ENCODE results near the gene PCNX3. TPM values are rescaled to one million over a fixed set of nuclear protein-coding genes. Genes with fewer than 3 reads are reported as not detected.
"Not testable (repeated sequence)": the region's sequence is repeated elsewhere in the genome, so short reads cannot be mapped to it uniquely, and the experiment has no call there.

Gene PCNX3
- polyA plus RNA-seq, 1 donor from 2014 or later, result 7.8 TPM

GRCh38 chr11:65683480-65683879 lies 67.9 kb downstream of the PCNX3 start:
- H3K27me3 ChIP-seq (ENCODE audit: insufficient read depth, low read depth, low read length); H3F3A ChIP-seq (ENCODE audit: insufficient read depth, low read length, poor library complexity, severe bottlenecking); H3K9ac ChIP-seq (ENCODE audit: low read length); H3K9me3 ChIP-seq (ENCODE audit: low read length); H2AFZ ChIP-seq (ENCODE audit: low read depth, low read length); H4K20me1 ChIP-seq (ENCODE audit: insufficient read depth); H3K9me2 ChIP-seq (ENCODE audit: insufficient read depth, low read length); H3K36me3 ChIP-seq (ENCODE audit: insufficient read depth, low read length); H3K79me2 ChIP-seq (replicated peaks; ENCODE audit: insufficient read depth, low read length); H3K27ac ChIP-seq (ENCODE audit: low read length); H3K4me3 ChIP-seq (ENCODE audit: low read length); H3K4me2 ChIP-seq (ENCODE audit: low read length): not testable (repeated sequence)

DNA sequence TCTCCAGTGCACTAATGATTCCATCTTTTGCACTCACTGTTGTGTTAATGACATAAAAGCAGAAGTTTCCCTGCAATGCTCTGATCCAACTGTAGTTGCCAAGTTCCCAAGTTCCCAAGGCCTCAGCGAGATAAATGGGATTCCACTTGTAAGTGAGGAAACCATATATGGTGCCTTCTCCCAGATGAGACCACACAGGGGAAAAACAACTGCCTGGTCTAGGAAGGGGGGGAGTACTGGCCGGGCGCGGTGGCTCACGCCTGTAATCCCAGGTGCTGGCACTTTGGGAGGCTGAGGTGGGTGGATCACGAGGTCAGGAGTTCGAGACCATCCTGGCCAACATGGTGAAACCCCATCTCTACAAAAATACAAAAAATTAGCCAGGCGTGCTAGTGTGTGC lies 70.4 kb downstream of the PCNX3 start:
- H3K4me2 ChIP-seq (ENCODE audit: low read length), result no peak overlapping the region
- H3K9ac ChIP-seq (ENCODE audit: low read length), result no peak overlapping the region
- H4K20me1 ChIP-seq (ENCODE audit: insufficient read depth), result no peaks in the 10 kb centered on the region
- no peak overlapping the region for H3K27ac ChIP-seq (ENCODE audit: low read length)
- H2AFZ ChIP-seq (ENCODE audit: low read depth, low read length), result no peak overlapping the region
- no peaks in the 10 kb centered on the region for H3K9me3 ChIP-seq (ENCODE audit: low read length)
- no peaks in the 10 kb centered on the region for H3K27me3 ChIP-seq (ENCODE audit: insufficient read depth, low read depth, low read length)
- no peaks in the 10 kb centered on the region for H3K36me3 ChIP-seq (ENCODE audit: insufficient read depth, low read length)
- H3K9me2 ChIP-seq (ENCODE audit: insufficient read depth, low read length), result no peaks in the 10 kb centered on the region
- no peaks in the 10 kb centered on the region for H3F3A ChIP-seq (ENCODE audit: insufficient read depth, low read length, poor library complexity, severe bottlenecking)
- H3K4me3 ChIP-seq (ENCODE audit: low read length), result no peak overlapping the region
- TF ChIP-seq EP300 (conservative IDR thresholded peaks at IDR 0.05; ENCODE audit: poor library complexity, severe bottlenecking) (no peak), RAD21 (conservative IDR thresholded peaks at IDR 0.05) (no peak), POLR2AphosphoS5 (IDR thresholded peaks at IDR 0.05) (no peak), TAF1 (IDR thresholded peaks at IDR 0.05; ENCODE audit: low read depth) (no peak), EZH2 (IDR thresholded peaks at IDR 0.05; ENCODE audit: borderline replicate concordance, insufficient read depth, low read length, poor library complexity, severe bottlenecking) (no peak), MXI1 (conservative IDR thresholded peaks at IDR 0.05; ENCODE audit: poor library complexity, severe bottlenecking) (no peak), SMC3 (conservative IDR thresholded peaks at IDR 0.05; ENCODE audit: poor library complexity) (no peak)
- TF ChIP-seq, protein P1, sequence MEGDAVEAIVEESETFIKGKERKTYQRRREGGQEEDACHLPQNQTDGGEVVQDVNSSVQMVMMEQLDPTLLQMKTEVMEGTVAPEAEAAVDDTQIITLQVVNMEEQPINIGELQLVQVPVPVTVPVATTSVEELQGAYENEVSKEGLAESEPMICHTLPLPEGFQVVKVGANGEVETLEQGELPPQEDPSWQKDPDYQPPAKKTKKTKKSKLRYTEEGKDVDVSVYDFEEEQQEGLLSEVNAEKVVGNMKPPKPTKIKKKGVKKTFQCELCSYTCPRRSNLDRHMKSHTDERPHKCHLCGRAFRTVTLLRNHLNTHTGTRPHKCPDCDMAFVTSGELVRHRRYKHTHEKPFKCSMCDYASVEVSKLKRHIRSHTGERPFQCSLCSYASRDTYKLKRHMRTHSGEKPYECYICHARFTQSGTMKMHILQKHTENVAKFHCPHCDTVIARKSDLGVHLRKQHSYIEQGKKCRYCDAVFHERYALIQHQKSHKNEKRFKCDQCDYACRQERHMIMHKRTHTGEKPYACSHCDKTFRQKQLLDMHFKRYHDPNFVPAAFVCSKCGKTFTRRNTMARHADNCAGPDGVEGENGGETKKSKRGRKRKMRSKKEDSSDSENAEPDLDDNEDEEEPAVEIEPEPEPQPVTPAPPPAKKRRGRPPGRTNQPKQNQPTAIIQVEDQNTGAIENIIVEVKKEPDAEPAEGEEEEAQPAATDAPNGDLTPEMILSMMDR (IDR thresholded peaks at IDR 0.05; ENCODE audit: poor library complexity, severe bottlenecking), result no peak
- TF ChIP-seq, protein P2, sequence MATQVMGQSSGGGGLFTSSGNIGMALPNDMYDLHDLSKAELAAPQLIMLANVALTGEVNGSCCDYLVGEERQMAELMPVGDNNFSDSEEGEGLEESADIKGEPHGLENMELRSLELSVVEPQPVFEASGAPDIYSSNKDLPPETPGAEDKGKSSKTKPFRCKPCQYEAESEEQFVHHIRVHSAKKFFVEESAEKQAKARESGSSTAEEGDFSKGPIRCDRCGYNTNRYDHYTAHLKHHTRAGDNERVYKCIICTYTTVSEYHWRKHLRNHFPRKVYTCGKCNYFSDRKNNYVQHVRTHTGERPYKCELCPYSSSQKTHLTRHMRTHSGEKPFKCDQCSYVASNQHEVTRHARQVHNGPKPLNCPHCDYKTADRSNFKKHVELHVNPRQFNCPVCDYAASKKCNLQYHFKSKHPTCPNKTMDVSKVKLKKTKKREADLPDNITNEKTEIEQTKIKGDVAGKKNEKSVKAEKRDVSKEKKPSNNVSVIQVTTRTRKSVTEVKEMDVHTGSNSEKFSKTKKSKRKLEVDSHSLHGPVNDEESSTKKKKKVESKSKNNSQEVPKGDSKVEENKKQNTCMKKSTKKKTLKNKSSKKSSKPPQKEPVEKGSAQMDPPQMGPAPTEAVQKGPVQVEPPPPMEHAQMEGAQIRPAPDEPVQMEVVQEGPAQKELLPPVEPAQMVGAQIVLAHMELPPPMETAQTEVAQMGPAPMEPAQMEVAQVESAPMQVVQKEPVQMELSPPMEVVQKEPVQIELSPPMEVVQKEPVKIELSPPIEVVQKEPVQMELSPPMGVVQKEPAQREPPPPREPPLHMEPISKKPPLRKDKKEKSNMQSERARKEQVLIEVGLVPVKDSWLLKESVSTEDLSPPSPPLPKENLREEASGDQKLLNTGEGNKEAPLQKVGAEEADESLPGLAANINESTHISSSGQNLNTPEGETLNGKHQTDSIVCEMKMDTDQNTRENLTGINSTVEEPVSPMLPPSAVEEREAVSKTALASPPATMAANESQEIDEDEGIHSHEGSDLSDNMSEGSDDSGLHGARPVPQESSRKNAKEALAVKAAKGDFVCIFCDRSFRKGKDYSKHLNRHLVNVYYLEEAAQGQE (IDR thresholded peaks at IDR 0.05; ENCODE audit: borderline replicate concordance), result no peak
- H3K79me2 ChIP-seq (replicated peaks; ENCODE audit: insufficient read depth, low read length), result no peaks in the 10 kb centered on the region

Small RNA genes within 50 kb of the gene (small RNA-seq; reads per million reads assigned to genes)
- gene MIR4489 (0 reads per million in 3 experiments), gene MIR4690 (0 reads per million in 3 experiments)

Other genes with a start within 250 kb of the PCNX3 start
- gene SLC25A45, start 233.1 kb upstream of the PCNX3 start, polyA plus RNA-seq, result 0.66 TPM in 1 of 2 replicates, not detected in the other
- 17.2 and 22.2 TPM in 2 replicates for gene FRMD8, start 229.1 kb upstream of the PCNX3 start, polyA plus RNA-seq
- 2.6 and 4.2 TPM in 2 replicates for gene NEAT1, start 193.0 kb upstream of the PCNX3 start, polyA plus RNA-seq
- gene MALAT1, start 116.7 kb upstream of the PCNX3 start, polyA plus RNA-seq, result 1,383 and 1,630 TPM in 2 replicates
- 48.3 and 56.2 TPM in 2 replicates for gene SCYL1, start 90.7 kb upstream of the PCNX3 start, polyA plus RNA-seq
- 3.5 and 4.6 TPM in 2 replicates for gene LTBP3, start 57.4 kb upstream of the PCNX3 start, polyA plus RNA-seq
- 35.4 and 36.2 TPM in 2 replicates for gene ZNRD2, start 45.3 kb upstream of the PCNX3 start, polyA plus RNA-seq
- gene FAM89B, start 43.2 kb upstream of the PCNX3 start, polyA plus RNA-seq, result 75.1 and 86.1 TPM in 2 replicates
- gene EHBP1L1, start 39.7 kb upstream of the PCNX3 start, polyA plus RNA-seq, result 18.3 and 19.8 TPM in 2 replicates
- 1.1 TPM in 1 of 2 replicates, not detected in the other for gene KCNK7, start 20.0 kb upstream of the PCNX3 start, polyA plus RNA-seq
- gene MAP3K11, start 1.6 kb upstream of the PCNX3 start, polyA plus RNA-seq, result 3.9 and 6.6 TPM in 2 replicates
- gene SIPA1, start 22.3 kb downstream of the PCNX3 start, polyA plus RNA-seq, result 0.16 and 6.5 TPM in 2 replicates
- 19.3 and 19.5 TPM in 2 replicates for gene RELA, start 47.1 kb downstream of the PCNX3 start, polyA plus RNA-seq
- gene KAT5, start 96.5 kb downstream of the PCNX3 start, polyA plus RNA-seq, result 102 and 109 TPM in 2 replicates
- gene RNASEH2C, start 105.0 kb downstream of the PCNX3 start, polyA plus RNA-seq, result 38.4 and 43.8 TPM in 2 replicates
- gene AP5B1, start 165.2 kb downstream of the PCNX3 start, polyA plus RNA-seq, result 0.52 and 1.3 TPM in 2 replicates
- not detected in 2 replicates for gene OVOL1, start 171.3 kb downstream of the PCNX3 start, polyA plus RNA-seq
- 12.6 and 16.0 TPM in 2 replicates for gene SNX32, start 218.2 kb downstream of the PCNX3 start, polyA plus RNA-seq
- 1,633 and 1,984 TPM in 2 replicates for gene CFL1, start 242.4 kb downstream of the PCNX3 start, polyA plus RNA-seq
- gene MUS81, start 244.7 kb downstream of the PCNX3 start, polyA plus RNA-seq, result 183 and 211 TPM in 2 replicates